Esophagus muscularis mucosa (tissue), 4 donors: ENCODE results near the gene ARG2. TPM values are rescaled to one million over a fixed set of nuclear protein-coding genes. Genes with fewer than 3 reads are reported as not detected.
A peak's percentile ranks its signal among the peaks of the same experiment; 100 is the strongest.

Source experiments
- DNase-seq: peaks from one replicate; pipeline ENCODE4 v3.0.0-alpha.2; 2017; ENCODE audit errors: extremely low spot score
- H3K27ac ChIP-seq, 4 donors: fragments of 200-600 bp; sonication (generic); replicated peaks in 1 of 4; 1 replicate in 3 of 4; 2 replicates in 1 of 4; pipeline ENCODE4 v1.5.1; 2016 to 2019; ENCODE audit warnings: mild to moderate bottlenecking in 1 of 4
- H3K27me3 ChIP-seq, 4 donors: fragments of 200-600 bp; sonication (generic); one replicate each; pipeline versions ENCODE4 v1.5.1 to v1.6.0; 2016 to 2019
- H3K36me3 ChIP-seq, 4 donors: fragments of 200-600 bp; sonication (generic); one replicate each; pipeline ENCODE4 v1.5.1; 2016 to 2019
- H3K4me1 ChIP-seq, 4 donors: fragments of 200-600 bp; sonication (generic); one replicate each; pipeline ENCODE4 v1.5.1; 2016 to 2019
- H3K4me3 ChIP-seq, 4 donors: fragments of 200-600 bp; sonication (generic); 1 replicate in 2 of 4; 2 replicates in 2 of 4; pipeline ENCODE4 v1.5.1; 2016 to 2019; ENCODE audit warnings: mild to moderate bottlenecking in 4 of 4, moderate library complexity in 1 of 4
- H3K9me3 ChIP-seq, 4 donors: fragments of 200-600 bp; sonication (generic); 1 replicate in 3 of 4; 2 replicates in 1 of 4; pipeline ENCODE4 v1.5.1; 2016 to 2019
- EP300 ChIP-seq: sonication (generic); formaldehyde crosslinking; IDR thresholded peaks from one replicate; pipeline ENCODE4 v1.6.1; 2017; ENCODE audit warnings: antibody characterized with exemption
- POLR2A ChIP-seq: fragments of 450-650 bp; IDR thresholded peaks from one replicate; pipeline ENCODE4 v1.6.1; 2017; ENCODE audit warnings: antibody characterized with exemption, moderate library complexity, mild to moderate bottlenecking, low read depth
- POLR2AphosphoS5 ChIP-seq, 2 donors: sonication (generic); formaldehyde crosslinking; IDR thresholded peaks; one replicate each; pipeline ENCODE4 v1.6.1; 2017; ENCODE audit warnings: antibody characterized with exemption in 2 of 2
- WGBS: methylation state at CpG from one replicate; pipeline ENCODE4 v1.1.5; 2018; 5-methylcytosine and 5-hydroxymethylcytosine counted together
- intact Hi-C: fragments of 100-400 bp; cut with DNase I; formaldehyde crosslinking; loops from one replicate; pipeline ENCODE4 v1.15.1; 2023
- total RNA-seq, 4 donors: library from RNA; depleted of rRNA; stranded (reverse); fragments of >200 nt; gene quantifications; one replicate each; pipeline versions ENCODE4 v1.1.0 to v1.2.1, GENCODE V29; 2016
- TF ChIP-seq, protein P1 (sequence below), 3 experiments: fragments of 200-600 bp in 2 of 3; fragments of 450-650 bp in 1 of 3; sonication (generic) in 2 of 3; IDR thresholded peaks; one replicate each; pipeline ENCODE4 v1.5.1; 2017 to 2019; ENCODE audit warnings: antibody characterized with exemption in 3 of 3, mild to moderate bottlenecking in 2 of 3, moderate library complexity in 1 of 3

Gene ARG2
- total RNA-seq, 4 donors from 2014 or later: 5.8 to 15.1 (median 12.9) TPM

GRCh38 chr14:67607646-67608045 is 12.1 kb upstream of the ARG2 start:
- Histone ChIP-seq H3K9me3 (no peaks in the 10 kb centered on the region), H3K36me3 (no peaks in the 10 kb centered on the region), H3K4me1 (no peaks in the 10 kb centered on the region), H3K4me3 (no peak overlapping the region), H3K27me3 (no peaks in the 10 kb centered on the region), H3K27ac (no peak overlapping the region)
- TF ChIP-seq POLR2A (no peak), POLR2AphosphoS5 (IDR thresholded peaks at IDR 0.05) (no peak), EP300 (no peak)
- TF ChIP-seq, protein P1, sequence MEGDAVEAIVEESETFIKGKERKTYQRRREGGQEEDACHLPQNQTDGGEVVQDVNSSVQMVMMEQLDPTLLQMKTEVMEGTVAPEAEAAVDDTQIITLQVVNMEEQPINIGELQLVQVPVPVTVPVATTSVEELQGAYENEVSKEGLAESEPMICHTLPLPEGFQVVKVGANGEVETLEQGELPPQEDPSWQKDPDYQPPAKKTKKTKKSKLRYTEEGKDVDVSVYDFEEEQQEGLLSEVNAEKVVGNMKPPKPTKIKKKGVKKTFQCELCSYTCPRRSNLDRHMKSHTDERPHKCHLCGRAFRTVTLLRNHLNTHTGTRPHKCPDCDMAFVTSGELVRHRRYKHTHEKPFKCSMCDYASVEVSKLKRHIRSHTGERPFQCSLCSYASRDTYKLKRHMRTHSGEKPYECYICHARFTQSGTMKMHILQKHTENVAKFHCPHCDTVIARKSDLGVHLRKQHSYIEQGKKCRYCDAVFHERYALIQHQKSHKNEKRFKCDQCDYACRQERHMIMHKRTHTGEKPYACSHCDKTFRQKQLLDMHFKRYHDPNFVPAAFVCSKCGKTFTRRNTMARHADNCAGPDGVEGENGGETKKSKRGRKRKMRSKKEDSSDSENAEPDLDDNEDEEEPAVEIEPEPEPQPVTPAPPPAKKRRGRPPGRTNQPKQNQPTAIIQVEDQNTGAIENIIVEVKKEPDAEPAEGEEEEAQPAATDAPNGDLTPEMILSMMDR (IDR thresholded peaks at IDR 0.05): no peak
- WGBS: 93% methylated on average over 5 of the region's 5 CpGs
- no peak for DNase-seq
- intact Hi-C loops: no loop called here

GRCh38 chr14:67609642-67610310 is 9.9 kb upstream of the ARG2 start:
- no peak for DNase-seq
- no peaks in the 10 kb centered on the region for H3K9me3 ChIP-seq
- TF ChIP-seq, protein P1 (IDR thresholded peaks at IDR 0.05): no peak
- TF ChIP-seq EP300 (no peak), POLR2A (no peak), POLR2AphosphoS5 (IDR thresholded peaks at IDR 0.05) (no peak)
- intact Hi-C loops: no loop called here
- H3K27ac ChIP-seq: no peak overlapping the region
- no peaks in the 10 kb centered on the region for H3K4me1 ChIP-seq
- H3K4me3 ChIP-seq: no peak overlapping the region
- no peaks in the 10 kb centered on the region for H3K36me3 ChIP-seq
- no peaks in the 10 kb centered on the region for H3K27me3 ChIP-seq
- 66% methylated on average over 10 of the region's 10 CpGs for WGBS

- H3K27me3 ChIP-seq: no peaks in the 10 kb centered on the region
- TF ChIP-seq POLR2AphosphoS5 (IDR thresholded peaks at IDR 0.05): no peak
- TF ChIP-seq EP300: no peak
- TF ChIP-seq POLR2A: no peak
- TF ChIP-seq, protein P1 (IDR thresholded peaks at IDR 0.05): no peak
- H3K27ac ChIP-seq: no peak overlapping the region
- no peak overlapping the region for H3K4me3 ChIP-seq
- H3K36me3 ChIP-seq: no peaks in the 10 kb centered on the region
- WGBS: 67% methylated on average over 1 of the region's 1 CpG
- intact Hi-C loops: no loop called here
- no peak for DNase-seq
- H3K9me3 ChIP-seq: no peaks in the 10 kb centered on the region
- no peaks in the 10 kb centered on the region for H3K4me1 ChIP-seq
Measured at GRCh38 chr14:67610491-67610890, 9.2 kb upstream of the ARG2 start.

DNA sequence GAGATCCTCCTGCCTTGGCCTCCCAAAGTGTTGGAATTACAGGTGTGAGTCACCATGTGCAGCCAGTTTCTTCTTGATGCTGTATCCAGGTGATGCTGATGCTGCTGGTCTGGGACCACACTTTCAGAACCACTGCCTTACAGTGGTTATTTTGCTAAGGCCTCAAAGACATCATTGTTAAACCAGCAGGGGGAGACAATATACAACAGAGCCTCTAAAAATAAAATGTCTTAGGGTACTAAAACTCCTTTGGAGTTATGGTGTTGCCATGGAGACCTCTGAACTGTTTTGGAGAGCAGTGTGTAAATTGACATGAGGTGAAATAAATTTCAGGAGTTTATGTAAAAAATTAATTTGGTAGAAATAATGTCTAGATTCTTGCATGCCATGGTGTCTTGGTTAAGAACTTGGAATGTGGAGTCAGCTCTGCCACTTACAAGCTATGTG is 1.1 kb upstream of the ARG2 start:
- Histone ChIP-seq H3K36me3 (no peaks in the 10 kb centered on the region), H3K9me3 (no peaks in the 10 kb centered on the region), H3K4me1 (peaks cover 22 to 45% (median 37%) of the 10 kb centered on the region in 4 donors), H3K27ac (peak overlapping the region; percentile 71 to 88 (median 84)), H3K4me3 (peak overlapping the region in 1 of 4 donors; percentile 68), H3K27me3 (no peaks in the 10 kb centered on the region)
- TF ChIP-seq POLR2A (no peak), EP300 (no peak)
- TF ChIP-seq, protein P1 (IDR thresholded peaks at IDR 0.05): peak; percentile 72 to 78 (median 76)
- intact Hi-C loops: loop anchor here (2.0 to 5.0 kb wide), 2 partner anchors 48 to 79 kb away; partner anchors contain the start of gene RDH11
- DNase-seq: no peak
